ENCODE data around the gene SLC25A41. TPM values are rescaled to one million over a fixed set of nuclear protein-coding genes. Genes with fewer than 3 reads are reported as not detected.

Gene SLC25A41
- total RNA-seq, 1 donor from 2014 or later: not detected

DNA sequence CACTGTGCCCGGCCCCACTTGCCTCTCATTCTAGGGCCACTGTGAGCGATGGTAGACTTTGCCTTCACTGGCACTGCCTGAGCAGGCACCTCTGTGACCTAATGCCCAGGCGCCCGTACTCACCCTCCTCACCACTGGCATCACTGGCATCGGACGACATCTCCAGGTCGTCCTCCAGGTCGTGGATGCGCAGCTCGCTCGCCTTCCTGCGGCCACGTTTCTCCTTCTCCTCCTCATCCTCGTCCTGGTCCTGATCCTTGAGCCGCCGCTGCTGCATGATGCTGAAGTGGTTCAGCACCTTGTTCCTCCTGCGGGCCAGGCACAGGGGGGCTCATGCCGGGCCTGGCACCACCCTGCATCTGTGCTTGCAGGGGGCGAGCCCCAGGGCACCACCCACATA is 50.4 kb downstream of the SLC25A41 start:
- no peak for TF ChIP-seq CTCF (IDR thresholded peaks at IDR 0.05)
- H3K4me3 ChIP-seq: no peak overlapping the region
- H3K9me3 ChIP-seq: no peaks in the 10 kb centered on the region
- peaks cover 82 to 90% of the 10 kb centered on the region in 2 donors for H3K36me3 ChIP-seq
- DNase-seq (ENCODE audit: low spot score in 2 of 2): no peak
- H3K27ac ChIP-seq: no peak overlapping the region
- H3K4me1 ChIP-seq: peaks cover 0 to under 1% of the 10 kb centered on the region in 2 donors
- no peaks in the 10 kb centered on the region for H3K27me3 ChIP-seq
- intact Hi-C loops (cut with DNase I): no loop called here

DNA sequence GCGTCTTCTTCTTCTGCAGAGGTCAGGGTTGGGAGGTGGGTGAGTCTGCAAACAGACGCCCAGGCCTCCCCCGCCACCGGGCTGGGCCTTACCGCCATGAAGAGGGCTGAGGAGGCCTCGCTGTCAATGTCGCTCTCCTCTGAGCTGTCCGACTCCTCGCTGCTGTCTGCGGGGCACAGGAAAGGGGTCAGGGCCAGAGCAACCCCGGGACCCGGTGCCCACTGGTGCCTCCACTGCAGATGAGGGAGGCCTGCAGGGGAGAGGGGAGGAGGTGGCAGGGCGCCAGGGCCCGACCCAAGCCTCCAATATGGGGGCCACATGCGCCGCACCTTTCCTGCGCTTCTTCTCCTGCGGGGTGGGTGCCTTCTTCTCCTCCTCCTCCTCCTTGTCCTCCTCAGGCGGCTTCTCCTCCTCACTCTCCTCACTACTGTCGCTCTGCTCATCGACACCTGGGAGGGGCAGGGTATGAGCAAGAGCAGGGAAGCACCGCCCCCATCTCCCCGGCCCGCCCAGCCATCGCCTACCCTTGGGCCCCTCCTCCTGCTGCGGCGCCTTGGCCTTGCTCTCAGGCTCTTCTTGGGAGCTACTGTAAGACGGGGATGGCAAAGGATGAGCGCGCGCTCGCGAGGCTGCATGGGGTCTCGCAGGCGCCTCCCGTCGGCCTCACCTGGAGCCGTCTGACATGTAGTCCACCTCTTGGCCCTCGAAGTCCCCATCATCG is 52.4 kb downstream of the SLC25A41 start:
- Histone ChIP-seq H3K27me3 (no peaks in the 10 kb centered on the region), H3K27ac (no peak overlapping the region), H3K9me3 (no peaks in the 10 kb centered on the region), H3K4me1 (peaks cover 0 to 7% of the 10 kb centered on the region in 2 donors), H3K36me3 (peaks cover 64 to 70% of the 10 kb centered on the region in 2 donors), H3K4me3 (no peak overlapping the region)
- DNase-seq (ENCODE audit: low spot score in 2 of 2): no peak
- TF ChIP-seq CTCF (IDR thresholded peaks at IDR 0.05): no peak
- intact Hi-C loops (cut with DNase I): no loop called here

DNA sequence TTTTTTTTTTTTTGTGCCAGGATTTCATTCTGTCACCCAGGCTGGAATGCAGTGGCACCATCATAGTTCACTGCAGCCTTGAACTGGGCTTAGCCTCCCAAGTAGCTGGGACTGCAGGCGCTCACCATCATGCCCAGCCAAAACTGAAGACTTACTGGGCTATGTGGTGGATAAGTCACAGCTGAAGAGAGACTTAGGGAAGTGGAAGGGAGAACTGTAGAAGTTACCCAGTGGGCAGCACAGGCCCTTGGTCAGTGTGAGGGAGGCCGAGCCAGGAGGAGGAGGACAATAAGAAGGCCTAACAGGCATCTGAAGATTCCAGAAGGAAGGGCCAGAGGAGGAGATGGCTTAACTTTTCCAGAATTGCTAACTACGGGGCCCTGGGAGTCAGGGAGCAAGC is 53.8 kb downstream of the SLC25A41 start:
- intact Hi-C loops (cut with DNase I): no loop called here
- no peaks in the 10 kb centered on the region for H3K27me3 ChIP-seq
- peaks cover 52 to 60% of the 10 kb centered on the region in 2 donors for H3K36me3 ChIP-seq
- no peak for DNase-seq (ENCODE audit: low spot score in 2 of 2)
- peaks cover 0 to 7% of the 10 kb centered on the region in 2 donors for H3K4me1 ChIP-seq
- H3K4me3 ChIP-seq: no peak overlapping the region
- no peak for TF ChIP-seq CTCF (IDR thresholded peaks at IDR 0.05)
- no peak overlapping the region for H3K27ac ChIP-seq
- no peaks in the 10 kb centered on the region for H3K9me3 ChIP-seq

- H3K9me3 ChIP-seq: no peaks in the 10 kb centered on the region
- intact Hi-C loops (cut with DNase I): no loop called here
- H3K27ac ChIP-seq: no peak overlapping the region
- no peak for DNase-seq (ENCODE audit: low spot score in 2 of 2)
- peaks cover 42 to 50% of the 10 kb centered on the region in 2 donors for H3K36me3 ChIP-seq
- no peak overlapping the region for H3K4me3 ChIP-seq
- no peaks in the 10 kb centered on the region for H3K27me3 ChIP-seq
- no peak for TF ChIP-seq CTCF (IDR thresholded peaks at IDR 0.05)
- peaks cover 3 to 10% of the 10 kb centered on the region in 2 donors for H3K4me1 ChIP-seq
These were observed 55.1 kb downstream of the SLC25A41 start for GRCh38 chr19:6378486-6378885.

GRCh38 chr19:6378041-6378440 is 55.5 kb downstream of the SLC25A41 start:
- intact Hi-C loops (cut with DNase I): no loop called here

More at GRCh38 chr19:6378041-6378440, 55.5 kb downstream of the SLC25A41 start:
- H3K27me3 ChIP-seq: no peaks in the 10 kb centered on the region
- peaks cover 37 to 45% of the 10 kb centered on the region in 2 donors for H3K36me3 ChIP-seq
- peaks cover 3 to 11% of the 10 kb centered on the region in 2 donors for H3K4me1 ChIP-seq
- no peak overlapping the region for H3K4me3 ChIP-seq
- no peaks in the 10 kb centered on the region for H3K9me3 ChIP-seq
- H3K27ac ChIP-seq: peak overlapping the region in 1 of 2 donors; percentile 28
- DNase-seq (ENCODE audit: low spot score in 2 of 2): no peak
- no peak for TF ChIP-seq CTCF (IDR thresholded peaks at IDR 0.05)

Measured in ascending aorta (tissue), 2 donors.